Central memory CD8-positive, alpha-beta T cell (primary cell): ENCODE data around the gene LSS.
"Not testable (repeated sequence)": the region's sequence is repeated elsewhere in the genome, so short reads cannot be mapped to it uniquely, and the experiment has no call there.

Experiments
- ATAC-seq: fragments of 150-1000 bp; cut with Tn5 transposase; replicated peaks from 2 replicates; pipeline ENCODE4 v1.10.0; 2022; ENCODE audit warnings: mild to moderate bottlenecking, moderate FRiP score, moderate number of reproducible peaks; ENCODE audit not compliant: poor library complexity, severe bottlenecking; ENCODE audit errors: extremely low read depth
- DNase-seq, 2 donors: peaks; one replicate each; pipeline ENCODE4 v3.0.0; 2021; ENCODE audit warnings: low spot score in 2 of 2
- H3K27ac Mint-ChIP-seq: one replicate; pipeline ENCODE4 v1.8.0; 2022; ENCODE audit warnings: low read depth, mild to moderate bottlenecking, moderate library complexity, mixed read lengths
- H3K27me3 Mint-ChIP-seq: one replicate; pipeline ENCODE4 v1.8.0; 2022; ENCODE audit warnings: mixed read lengths
- H3K36me3 Mint-ChIP-seq: one replicate; pipeline ENCODE4 v1.8.0; 2022; ENCODE audit warnings: mild to moderate bottlenecking, moderate library complexity, mixed read lengths; ENCODE audit not compliant: insufficient read depth
- H3K4me1 Mint-ChIP-seq: one replicate; pipeline ENCODE4 v1.8.0; 2022; ENCODE audit warnings: mixed read lengths
- H3K4me3 Mint-ChIP-seq: one replicate; pipeline ENCODE4 v1.8.0; 2022; ENCODE audit warnings: mild to moderate bottlenecking, moderate library complexity, mixed read lengths
- H3K9me3 Mint-ChIP-seq: one replicate; pipeline ENCODE4 v1.8.0; 2022; ENCODE audit warnings: mixed read lengths

LSS gene

DNA sequence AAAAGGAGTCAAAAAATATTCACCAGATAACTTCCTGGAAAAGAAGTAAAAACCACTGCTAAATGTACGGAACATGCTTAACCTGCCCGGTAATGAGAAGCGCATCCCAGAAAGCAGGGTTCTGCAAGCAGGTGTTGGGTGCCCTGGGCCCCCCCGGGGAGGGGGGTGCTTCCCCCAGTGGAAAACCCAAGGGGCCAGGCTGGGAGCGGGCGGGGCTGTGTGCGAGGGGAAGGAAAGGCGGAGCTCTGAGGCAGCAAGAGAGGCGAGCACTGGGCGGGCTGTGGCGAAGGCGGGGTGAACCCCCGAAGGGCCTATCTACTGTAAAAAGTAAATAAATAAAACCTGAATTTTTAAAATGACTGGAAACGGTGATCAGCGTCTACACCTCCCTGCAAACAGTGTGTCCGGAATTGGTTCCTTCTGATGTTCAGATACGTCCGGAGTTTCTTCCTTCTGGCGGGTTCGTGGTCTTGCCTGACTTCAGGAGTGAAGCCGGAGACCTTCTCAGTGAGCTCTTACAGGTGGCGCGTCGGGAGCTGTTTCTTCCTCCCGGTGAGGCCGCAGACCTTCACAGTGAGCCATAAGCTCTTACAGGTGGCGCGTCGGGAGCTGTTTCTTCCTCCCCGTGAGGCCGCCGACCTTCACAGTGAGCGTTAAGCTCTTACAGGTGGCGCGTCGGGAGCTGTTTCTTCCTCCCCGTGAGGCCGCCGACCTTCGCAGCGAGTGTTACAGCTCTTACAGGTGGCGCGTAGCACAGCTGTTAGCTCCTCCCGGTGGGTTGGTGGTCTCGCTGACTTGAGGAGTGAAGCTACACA is 86.6 kb downstream of the LSS start:
- Mint-ChIP-seq H3K36me3 (peaks cover 4% of the 10 kb centered on the region), H3K27ac (peak overlapping the region; percentile 70), H3K27me3 (peaks cover 18% of the 10 kb centered on the region), H3K4me1 (peaks cover 8% of the 10 kb centered on the region), H3K4me3 (no peak overlapping the region), H3K9me3 (no peaks in the 10 kb centered on the region)
- DNase-seq (no peak), ATAC-seq (no peak)

- not testable (repeated sequence) for H3K27ac Mint-ChIP-seq, DNase-seq, H3K9me3 Mint-ChIP-seq
Observed at GRCh38 chr21:46140352-46141003, 88.1 kb downstream of the LSS start.

GRCh38 chr21:46139686-46140085 is 88.9 kb downstream of the LSS start:
- Mint-ChIP-seq H3K9me3 (no peaks in the 10 kb centered on the region), H3K36me3 (peaks cover 4% of the 10 kb centered on the region), H3K27me3 (peaks cover 18% of the 10 kb centered on the region), H3K27ac (no peak overlapping the region), H3K4me3 (no peak overlapping the region), H3K4me1 (peaks cover 8% of the 10 kb centered on the region)
- ATAC-seq (no peak), DNase-seq (no peak)

More at GRCh38 chr21:46140352-46141003, 88.1 kb downstream of the LSS start:
- H3K36me3 Mint-ChIP-seq, H3K4me1 Mint-ChIP-seq, ATAC-seq, H3K4me3 Mint-ChIP-seq: not testable (repeated sequence)
- peaks cover 18% of the 10 kb centered on the region for H3K27me3 Mint-ChIP-seq

GRCh38 chr21:46138383-46138970 is 90.1 kb downstream of the LSS start:
- peaks cover 4% of the 10 kb centered on the region for H3K36me3 Mint-ChIP-seq
- H3K4me1 Mint-ChIP-seq: peaks cover under 1% of the 10 kb centered on the region
- peaks cover 18% of the 10 kb centered on the region for H3K27me3 Mint-ChIP-seq
- no peaks in the 10 kb centered on the region for H3K9me3 Mint-ChIP-seq
- ATAC-seq (no peak), DNase-seq (no peak)
- H3K4me3 Mint-ChIP-seq: no peak overlapping the region
- H3K27ac Mint-ChIP-seq: no peak overlapping the region
